GF-D8 (cell line): ENCODE data around the gene PTPRN2.

ENCODE experiments used
- DNase-seq: peaks from one replicate; lab custom pipeline; 2025; lab: John Stamatoyannopoulos, UW

Gene PTPRN2

GRCh38 chr7:158489462-158490155 is 98.0 kb downstream of the PTPRN2 start:
- DNase-seq: no peak

GRCh38 chr7:158488181-158488971 is 99.2 kb downstream of the PTPRN2 start:
- DNase-seq: no peak

- DNase-seq: no peak
These were observed 99.9 kb downstream of the PTPRN2 start for GRCh38 chr7:158487631-158488151.

- DNase-seq: no peak
These were observed 100.7 kb downstream of the PTPRN2 start for GRCh38 chr7:158486919-158487318.

GRCh38 chr7:158484801-158485531 is 102.7 kb downstream of the PTPRN2 start:
- DNase-seq: no peak

GRCh38 chr7:158482480-158482879 is 105.1 kb downstream of the PTPRN2 start:
- DNase-seq: no peak

- no peak for DNase-seq
These were observed 108.0 kb downstream of the PTPRN2 start for GRCh38 chr7:158479664-158480025.

- no peak for DNase-seq
These were observed 108.5 kb downstream of the PTPRN2 start for GRCh38 chr7:158479021-158479663.

- no peak for DNase-seq
These were observed 109.8 kb downstream of the PTPRN2 start for GRCh38 chr7:158477866-158478265.

GRCh38 chr7:158476331-158476932 is 111.2 kb downstream of the PTPRN2 start:
- DNase-seq: no peak

- no peak for DNase-seq
These were observed 112.0 kb downstream of the PTPRN2 start for GRCh38 chr7:158475679-158476052.

- no peak for DNase-seq
These were observed 112.5 kb downstream of the PTPRN2 start for GRCh38 chr7:158475036-158475678.

- DNase-seq: no peak
These were observed 113.1 kb downstream of the PTPRN2 start for GRCh38 chr7:158474488-158474887.

GRCh38 chr7:158473946-158474345 is 113.7 kb downstream of the PTPRN2 start:
- no peak for DNase-seq

- DNase-seq: no peak
These were observed 114.4 kb downstream of the PTPRN2 start for GRCh38 chr7:158473221-158473620.

- DNase-seq: no peak
These were observed 115.0 kb downstream of the PTPRN2 start for GRCh38 chr7:158472596-158472995.

- no peak for DNase-seq
These were observed 115.9 kb downstream of the PTPRN2 start for GRCh38 chr7:158471716-158472115.

GRCh38 chr7:158470336-158470735 is 117.3 kb downstream of the PTPRN2 start:
- no peak for DNase-seq

GRCh38 chr7:158469396-158470051 is 118.1 kb downstream of the PTPRN2 start:
- no peak for DNase-seq

- DNase-seq: no peak
These were observed 118.8 kb downstream of the PTPRN2 start for GRCh38 chr7:158468700-158469296.
